GM21367 (cell line): Measurements from ENCODE around the gene PPP1R11.
"Not testable (repeated sequence)": the region's sequence is repeated elsewhere in the genome, so short reads cannot be mapped to it uniquely, and the experiment has no call there.

Source experiments
- ATAC-seq: cut with Tn5 transposase; IDR thresholded peaks from one replicate; pipeline ENCODE4 v1.9.1; 2021; ENCODE audit not compliant: unreplicated experiment

The PPP1R11 gene

DNA sequence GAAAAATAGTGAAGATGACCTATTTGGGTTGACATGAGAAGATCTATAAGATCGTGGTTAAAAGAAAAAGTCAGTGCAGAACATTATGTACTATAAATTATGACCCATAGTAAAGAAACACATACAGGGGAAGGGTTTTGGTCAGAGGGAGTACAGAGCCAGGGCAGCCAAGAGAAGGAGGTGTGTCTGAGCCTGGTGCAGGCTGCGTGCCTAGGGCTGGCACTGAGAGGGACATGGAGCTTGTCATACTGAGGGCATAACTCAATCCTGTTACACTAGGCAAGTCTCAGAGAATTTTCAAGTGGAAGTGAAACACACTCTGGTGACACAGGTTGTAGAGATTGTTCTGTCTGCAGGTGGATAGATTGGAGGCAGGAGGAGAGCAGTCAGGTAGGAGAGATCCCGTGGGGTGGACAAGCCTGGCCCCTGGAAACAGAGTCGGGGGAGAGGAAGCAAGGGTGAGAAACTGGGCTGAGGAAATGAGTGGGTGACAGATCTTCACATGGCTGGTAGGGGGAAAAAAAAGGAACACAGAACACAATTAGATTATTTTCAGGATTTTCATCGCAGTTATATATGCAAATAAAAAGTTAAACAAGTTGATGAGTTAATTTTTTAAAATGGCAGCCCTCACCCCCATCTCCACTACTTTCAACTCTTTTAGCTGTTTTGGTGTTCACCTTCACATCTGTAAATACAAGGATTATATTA lies 27.1 kb downstream of the PPP1R11 start:
- no peak for ATAC-seq

DNA sequence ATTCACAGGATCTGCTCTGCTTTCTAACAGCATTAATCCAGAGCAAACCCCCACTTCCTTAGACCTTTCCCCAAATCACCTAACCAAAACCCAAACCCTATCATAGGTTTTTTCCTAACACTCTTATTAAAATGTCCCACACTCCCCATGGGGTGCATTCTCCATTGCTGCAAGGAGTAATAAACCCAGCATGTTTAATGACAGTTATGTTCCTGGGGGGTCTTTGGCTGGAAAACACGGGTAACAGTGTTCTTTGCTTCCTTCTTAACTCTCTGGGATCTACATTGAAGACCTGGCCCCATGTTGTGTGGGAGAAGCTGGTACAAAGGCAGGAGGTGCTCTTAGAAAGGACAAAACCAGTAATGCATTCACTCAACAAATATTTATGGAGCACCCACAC lies 29.8 kb downstream of the PPP1R11 start:
- no peak for ATAC-seq

GRCh38 chr6:30097902-30098768 lies 31.1 kb downstream of the PPP1R11 start:
- no peak for ATAC-seq

- ATAC-seq, result no peak
Observed at GRCh38 chr6:30100154-30100553, 33.2 kb downstream of the PPP1R11 start.

GRCh38 chr6:30100585-30101443 lies 33.8 kb downstream of the PPP1R11 start:
- ATAC-seq, result no peak

- ATAC-seq, result no peak
Observed at GRCh38 chr6:30101444-30102413, 34.7 kb downstream of the PPP1R11 start.

- ATAC-seq, result no peak
Observed at GRCh38 chr6:30102414-30102969, 35.5 kb downstream of the PPP1R11 start.

DNA sequence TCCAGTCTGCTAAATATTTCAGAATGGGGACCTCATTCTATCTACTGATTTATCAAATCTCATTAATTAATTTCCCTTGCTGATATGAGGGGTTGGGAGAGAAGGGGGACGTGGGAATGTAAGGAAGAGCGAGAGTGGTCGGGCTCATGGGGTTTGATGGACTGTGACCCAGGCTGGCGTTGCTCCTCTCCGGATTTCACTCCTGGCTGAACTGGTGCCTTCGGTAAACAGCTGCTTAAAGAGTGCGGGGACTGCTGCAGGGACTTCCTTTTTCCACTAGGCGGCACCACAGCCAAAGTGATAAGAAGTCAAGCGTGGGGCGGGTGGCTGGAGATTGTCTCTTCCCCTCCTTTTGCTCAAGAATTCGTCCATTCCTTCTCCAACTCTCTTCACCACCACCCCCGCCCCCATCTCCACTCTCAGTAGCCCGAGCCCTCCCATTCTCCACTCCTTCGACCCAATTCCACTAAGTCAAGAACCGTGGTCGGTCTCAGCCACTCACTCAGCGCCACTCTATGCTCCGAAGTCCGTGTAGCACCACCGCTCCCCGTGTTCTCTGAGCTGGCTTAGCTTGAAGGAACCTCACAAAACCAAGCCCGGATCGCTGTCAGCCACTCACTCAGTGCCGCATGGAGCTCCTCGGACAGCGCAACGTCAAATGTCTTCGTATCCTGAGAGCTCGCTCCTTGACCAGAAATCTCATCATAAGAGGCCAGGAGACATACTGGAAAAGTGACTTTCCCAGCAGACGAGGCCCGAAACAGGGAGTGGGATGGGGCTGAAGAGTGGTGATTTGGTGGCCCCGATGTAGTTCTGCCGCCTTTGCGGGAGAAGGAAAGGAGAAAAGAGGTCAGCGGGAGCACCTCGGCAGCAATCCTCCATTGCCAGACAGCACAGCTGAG lies 36.2 kb downstream of the PPP1R11 start:
- peak; percentile 53 for ATAC-seq

DNA sequence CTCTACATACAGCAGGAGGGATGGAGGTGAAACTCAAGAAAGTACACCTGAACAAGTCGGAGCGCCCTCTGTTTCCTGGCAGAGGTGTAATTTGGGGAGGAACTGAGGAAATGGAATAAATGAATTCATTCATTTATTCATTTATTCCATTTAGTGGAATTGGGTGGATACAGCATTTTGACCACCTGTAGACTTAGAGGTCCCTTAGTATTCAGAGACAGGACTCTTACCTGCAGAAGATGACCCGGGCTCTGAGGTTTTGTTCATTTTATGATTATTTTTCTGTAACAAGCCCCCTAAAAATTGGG lies 36.8 kb downstream of the PPP1R11 start:
- no peak for ATAC-seq

- ATAC-seq, result no peak
Observed at GRCh38 chr6:30104661-30105060, 37.7 kb downstream of the PPP1R11 start.

- no peak for ATAC-seq
Observed at GRCh38 chr6:30111266-30111856, 44.4 kb downstream of the PPP1R11 start.

- no peak for ATAC-seq
Observed at GRCh38 chr6:30112402-30112994, 45.5 kb downstream of the PPP1R11 start.

- no peak for ATAC-seq
Observed at GRCh38 chr6:30113003-30113759, 46.2 kb downstream of the PPP1R11 start, which contains the start of gene TRIM31. Gene TRIM31 (minus strand): TSS chr6:30113090. CDS start chr6:30112805, 285 bp downstream.

GRCh38 chr6:30113841-30114240 lies 46.8 kb downstream of the PPP1R11 start:
- no peak for ATAC-seq

- ATAC-seq, result no peak
Observed at GRCh38 chr6:30116724-30117123, 49.7 kb downstream of the PPP1R11 start.

- ATAC-seq, result not testable (repeated sequence)
Observed at GRCh38 chr6:30118691-30119090, 51.7 kb downstream of the PPP1R11 start.
